ENCODE measurements around the gene POLR3B.

- no peak for TF ChIP-seq POLR2AphosphoS5 (IDR thresholded peaks at IDR 0.05)
- no peak for TF ChIP-seq POLR2A (IDR thresholded peaks at IDR 0.05)
- TF ChIP-seq CTCF (IDR thresholded peaks at IDR 0.05), result no peak
- no peak for TF ChIP-seq EP300 (IDR thresholded peaks at IDR 0.05)
These were observed 40.0 kb upstream of the POLR3B start for GRCh38 chr12:106317406-106318082.
